ENCODE results near the gene POMGNT2. TPM values are rescaled to one million over a fixed set of nuclear protein-coding genes. Genes with fewer than 3 reads are reported as not detected.

Gene POMGNT2
- total RNA-seq, 2 donors from 2014 or later, result 12.7 to 14.5 TPM

GRCh38 chr3:43074901-43075689, 30.8 kb downstream of the POMGNT2 start:
- peaks cover 3% of the 10 kb centered on the region for H3K9me3 Mint-ChIP-seq
- H3K4me1 Mint-ChIP-seq, result no peaks in the 10 kb centered on the region
- H3K27ac Mint-ChIP-seq, result no peak overlapping the region

GRCh38 chr3:43074482-43074881, 31.4 kb downstream of the POMGNT2 start:
- H3K27me3 Mint-ChIP-seq (ENCODE audit: insufficient read depth), result peaks cover 15% of the 10 kb centered on the region
- H3K4me3 Mint-ChIP-seq, result no peak overlapping the region
- H3K9me3 Mint-ChIP-seq, result peaks cover 3% of the 10 kb centered on the region
- peaks cover 6% of the 10 kb centered on the region for H3K27me3 ChIP-seq (ENCODE audit: control insufficient read depth, insufficient read depth, low read length, poor library complexity, severe bottlenecking)
- no peak overlapping the region for H3K27ac ChIP-seq (ENCODE audit: low read depth, low read length)
- no peak overlapping the region for H3K9ac ChIP-seq (ENCODE audit: extremely low read depth, low read length, poor library complexity, severe bottlenecking)
- no peaks in the 10 kb centered on the region for H3K4me1 Mint-ChIP-seq
- H3K9me3 ChIP-seq (ENCODE audit: control insufficient read depth, low read length), result no peaks in the 10 kb centered on the region
- no peak overlapping the region for H3K27ac Mint-ChIP-seq
- no peak for TF ChIP-seq CTCF (conservative IDR thresholded peaks at IDR 0.05)
- H3K36me3 ChIP-seq (ENCODE audit: control insufficient read depth, insufficient read depth, low read length), result peaks cover 12% of the 10 kb centered on the region
- no peaks in the 10 kb centered on the region for H3K4me1 ChIP-seq (ENCODE audit: control insufficient read depth, insufficient read depth, low read length)
- no peak for DNase-seq
- H3K36me3 Mint-ChIP-seq (ENCODE audit: low read depth), result peaks cover 17% of the 10 kb centered on the region
- no peak overlapping the region for H3K4me3 ChIP-seq (ENCODE audit: low read length)
- 90 to 91% methylated on average over 4 of the region's 4 CpGs for WGBS, 2 experiments (ENCODE audit: insufficient coverage in 1 of 2, insufficient read length in 1 of 2)

More at GRCh38 chr3:43074901-43075689, 30.8 kb downstream of the POMGNT2 start:
- no peak overlapping the region for H3K9ac ChIP-seq (ENCODE audit: extremely low read depth, low read length, poor library complexity, severe bottlenecking)
- WGBS, 2 experiments (ENCODE audit: insufficient coverage in 1 of 2, insufficient read length in 1 of 2), result 95 to 97% methylated on average over 4 of the region's 5 CpGs
- peaks cover 17% of the 10 kb centered on the region for H3K36me3 ChIP-seq (ENCODE audit: control insufficient read depth, insufficient read depth, low read length)
- peaks cover 15% of the 10 kb centered on the region for H3K27me3 Mint-ChIP-seq (ENCODE audit: insufficient read depth)
- no peak for DNase-seq
- H3K4me3 Mint-ChIP-seq, result no peak overlapping the region
- peaks cover 6% of the 10 kb centered on the region for H3K27me3 ChIP-seq (ENCODE audit: control insufficient read depth, insufficient read depth, low read length, poor library complexity, severe bottlenecking)
- H3K27ac ChIP-seq (ENCODE audit: low read depth, low read length), result no peak overlapping the region
- no peaks in the 10 kb centered on the region for H3K9me3 ChIP-seq (ENCODE audit: control insufficient read depth, low read length)
- no peak overlapping the region for H3K4me3 ChIP-seq (ENCODE audit: low read length)
- H3K4me1 ChIP-seq (ENCODE audit: control insufficient read depth, insufficient read depth, low read length), result no peaks in the 10 kb centered on the region
- TF ChIP-seq CTCF (conservative IDR thresholded peaks at IDR 0.05), result no peak
- H3K36me3 Mint-ChIP-seq (ENCODE audit: low read depth), result peaks cover 24% of the 10 kb centered on the region

DNA sequence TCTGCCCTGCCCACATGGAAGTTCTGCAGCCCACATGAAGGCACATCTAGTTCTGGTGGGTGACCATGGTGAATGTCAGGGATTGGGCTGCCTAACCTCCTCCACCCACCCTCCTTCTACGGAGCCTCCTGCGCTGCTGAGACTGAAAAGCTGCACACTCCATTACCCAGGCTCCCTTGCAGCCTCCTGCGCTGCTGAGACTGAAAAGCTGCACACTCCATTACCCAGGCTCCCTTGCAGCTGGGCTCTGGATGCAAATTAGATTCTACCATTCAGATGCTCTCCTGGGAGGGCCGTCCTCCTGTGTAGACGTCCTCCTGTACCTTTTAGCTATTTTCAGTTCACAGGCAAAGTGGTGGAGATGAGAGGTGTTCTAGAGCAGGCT, 32.1 kb downstream of the POMGNT2 start:
- Histone ChIP-seq H3K4me1 (ENCODE audit: control insufficient read depth, insufficient read depth, low read length) (no peaks in the 10 kb centered on the region), H3K27ac (ENCODE audit: low read depth, low read length) (no peak overlapping the region), H3K4me3 (ENCODE audit: low read length) (no peak overlapping the region), H3K9ac (ENCODE audit: extremely low read depth, low read length, poor library complexity, severe bottlenecking) (no peak overlapping the region), H3K36me3 (ENCODE audit: control insufficient read depth, insufficient read depth, low read length) (peaks cover 5% of the 10 kb centered on the region), H3K27me3 (ENCODE audit: control insufficient read depth, insufficient read depth, low read length, poor library complexity, severe bottlenecking) (peaks cover 6% of the 10 kb centered on the region), H3K9me3 (ENCODE audit: control insufficient read depth, low read length) (no peaks in the 10 kb centered on the region)
- Mint-ChIP-seq H3K4me3 (no peak overlapping the region), H3K36me3 (ENCODE audit: low read depth) (peaks cover 11% of the 10 kb centered on the region), H3K27ac (no peak overlapping the region), H3K27me3 (ENCODE audit: insufficient read depth) (peaks cover 15% of the 10 kb centered on the region), H3K4me1 (no peaks in the 10 kb centered on the region), H3K9me3 (peaks cover 3% of the 10 kb centered on the region)
- no peak for DNase-seq
- no peak for TF ChIP-seq CTCF (conservative IDR thresholded peaks at IDR 0.05)
- 80 to 93% methylated on average over 1 to 5 of the region's 5 CpGs for WGBS, 2 experiments (ENCODE audit: insufficient coverage in 1 of 2, insufficient read length in 1 of 2)
